BE2C (cell line): ENCODE data around the gene CCDC24.

Experiments used
- DNase-seq: peaks from one replicate; pipeline ENCODE4 v3.0.0-alpha.2; 2020
- H3K27me3 ChIP-seq: fragments of 250-450 bp; sonication (Bioruptor Pico); 2 replicates; pipeline ENCODE4 v1.5.1; 2020; ENCODE audit warnings: mild to moderate bottlenecking
- H3K36me3 ChIP-seq: fragments of 250-450 bp; sonication (Bioruptor Pico); 2 replicates; pipeline ENCODE4 v1.5.1; 2020; ENCODE audit warnings: mild to moderate bottlenecking
- H3K4me1 ChIP-seq: fragments of 250-450 bp; sonication (Bioruptor Pico); 2 replicates; pipeline ENCODE4 v1.5.1; 2020
- H3K4me3 ChIP-seq: 2 replicates; pipeline ENCODE4 v1.5.1; 2011; ENCODE audit warnings: low read depth, low read length
- H3K9me3 ChIP-seq: fragments of 250-450 bp; sonication (Bioruptor Pico); 2 replicates; pipeline ENCODE4 v1.5.1; 2020
- TF ChIP-seq, protein P1 (sequence below): IDR thresholded peaks from 2 replicates; pipeline ENCODE4 v1.5.1; 2012; ENCODE audit warnings: mild to moderate bottlenecking, low read depth, low read length

Gene CCDC24

DNA sequence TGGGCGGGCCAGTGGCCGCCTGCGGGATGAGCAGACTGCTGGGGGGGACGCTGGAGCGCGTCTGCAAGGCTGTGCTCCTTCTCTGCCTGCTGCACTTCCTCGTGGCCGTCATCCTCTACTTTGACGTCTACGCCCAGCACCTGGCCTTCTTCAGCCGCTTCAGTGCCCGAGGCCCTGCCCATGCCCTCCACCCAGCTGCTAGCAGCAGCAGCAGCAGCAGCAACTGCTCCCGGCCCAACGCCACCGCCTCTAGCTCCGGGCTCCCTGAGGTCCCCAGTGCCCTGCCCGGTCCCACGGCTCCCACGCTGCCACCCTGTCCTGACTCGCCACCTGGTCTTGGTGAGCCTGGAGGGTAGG, 10.3 kb upstream of the CCDC24 start:
- H3K27me3 ChIP-seq = no peaks in the 10 kb centered on the region
- no peak for DNase-seq

DNA sequence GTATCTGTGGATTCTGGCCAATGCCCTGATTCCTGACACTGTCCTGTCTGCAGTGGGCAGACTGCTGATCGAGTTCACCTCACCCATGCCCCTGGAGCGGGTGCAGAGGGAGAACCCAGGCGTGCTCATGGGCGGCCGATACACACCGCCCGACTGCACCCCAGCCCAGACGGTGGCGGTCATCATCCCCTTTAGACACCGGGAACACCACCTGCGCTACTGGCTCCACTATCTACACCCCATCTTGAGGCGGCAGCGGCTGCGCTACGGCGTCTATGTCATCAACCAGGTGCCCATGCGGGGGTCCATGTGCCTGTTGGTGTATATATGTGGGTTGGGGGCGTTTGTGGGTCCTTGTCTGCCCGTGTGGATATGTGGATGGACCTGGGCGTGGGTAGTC, 9.8 kb upstream of the CCDC24 start:
- Histone ChIP-seq H3K36me3 (peaks cover 3% of the 10 kb centered on the region), H3K4me3 (no peak overlapping the region), H3K4me1 (no peaks in the 10 kb centered on the region), H3K9me3 (no peaks in the 10 kb centered on the region), H3K27me3 (no peaks in the 10 kb centered on the region)
- TF ChIP-seq, protein P1, sequence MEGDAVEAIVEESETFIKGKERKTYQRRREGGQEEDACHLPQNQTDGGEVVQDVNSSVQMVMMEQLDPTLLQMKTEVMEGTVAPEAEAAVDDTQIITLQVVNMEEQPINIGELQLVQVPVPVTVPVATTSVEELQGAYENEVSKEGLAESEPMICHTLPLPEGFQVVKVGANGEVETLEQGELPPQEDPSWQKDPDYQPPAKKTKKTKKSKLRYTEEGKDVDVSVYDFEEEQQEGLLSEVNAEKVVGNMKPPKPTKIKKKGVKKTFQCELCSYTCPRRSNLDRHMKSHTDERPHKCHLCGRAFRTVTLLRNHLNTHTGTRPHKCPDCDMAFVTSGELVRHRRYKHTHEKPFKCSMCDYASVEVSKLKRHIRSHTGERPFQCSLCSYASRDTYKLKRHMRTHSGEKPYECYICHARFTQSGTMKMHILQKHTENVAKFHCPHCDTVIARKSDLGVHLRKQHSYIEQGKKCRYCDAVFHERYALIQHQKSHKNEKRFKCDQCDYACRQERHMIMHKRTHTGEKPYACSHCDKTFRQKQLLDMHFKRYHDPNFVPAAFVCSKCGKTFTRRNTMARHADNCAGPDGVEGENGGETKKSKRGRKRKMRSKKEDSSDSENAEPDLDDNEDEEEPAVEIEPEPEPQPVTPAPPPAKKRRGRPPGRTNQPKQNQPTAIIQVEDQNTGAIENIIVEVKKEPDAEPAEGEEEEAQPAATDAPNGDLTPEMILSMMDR = no peak
- DNase-seq = no peak

More for the DNA sequence above, 10.3 kb upstream of the CCDC24 start:
- Histone ChIP-seq H3K9me3 (no peaks in the 10 kb centered on the region), H3K4me1 (no peaks in the 10 kb centered on the region), H3K4me3 (no peak overlapping the region), H3K36me3 (peaks cover 8% of the 10 kb centered on the region)
- TF ChIP-seq, protein P1 = no peak

DNA sequence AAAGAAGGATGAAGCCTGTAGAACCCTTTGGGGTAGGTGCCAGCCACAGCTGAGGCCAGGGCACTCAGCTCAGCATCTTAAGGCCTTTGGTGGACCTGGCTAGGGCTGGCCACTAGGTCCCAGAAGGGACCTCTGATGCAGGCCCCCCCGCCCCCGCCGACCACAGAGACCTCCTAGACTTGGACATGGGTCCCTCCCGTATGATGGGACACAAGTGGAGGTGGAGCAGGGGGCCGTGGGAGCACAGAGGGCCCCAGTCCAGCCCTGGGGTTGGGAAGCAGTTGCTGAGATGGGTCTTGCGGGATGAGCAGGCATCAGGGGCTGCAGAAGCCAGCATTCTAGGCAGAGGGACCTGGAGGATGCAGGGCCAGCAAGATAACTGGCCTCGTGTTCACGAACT, 9.2 kb upstream of the CCDC24 start:
- Histone ChIP-seq H3K4me3 (no peak overlapping the region), H3K27me3 (no peaks in the 10 kb centered on the region), H3K9me3 (no peaks in the 10 kb centered on the region), H3K36me3 (no peaks in the 10 kb centered on the region), H3K4me1 (no peaks in the 10 kb centered on the region)
- DNase-seq = no peak
- TF ChIP-seq, protein P1 = no peak

DNA sequence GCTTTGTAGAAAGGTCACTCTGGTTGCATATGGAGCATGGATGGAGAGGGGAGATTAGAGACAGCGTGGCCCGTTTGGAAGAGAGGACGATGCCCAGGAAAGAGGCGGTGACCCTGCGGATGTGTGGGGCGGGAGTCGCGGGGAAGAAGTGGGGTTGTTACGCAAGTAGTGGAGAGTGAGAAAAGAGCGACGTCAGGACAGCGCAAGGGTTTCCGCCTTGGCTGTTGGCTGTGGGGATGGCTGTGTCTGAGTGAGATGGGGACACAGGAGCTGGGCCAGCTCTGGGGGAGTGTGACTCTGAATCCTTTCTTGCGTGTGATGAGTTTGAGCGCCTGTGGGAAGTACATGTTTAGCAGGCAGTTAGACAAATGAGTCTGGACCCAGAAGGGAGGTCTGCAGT, 8.6 kb upstream of the CCDC24 start:
- Histone ChIP-seq H3K4me3 (no peak overlapping the region), H3K4me1 (no peaks in the 10 kb centered on the region), H3K27me3 (no peaks in the 10 kb centered on the region), H3K36me3 (no peaks in the 10 kb centered on the region), H3K9me3 (no peaks in the 10 kb centered on the region)
- TF ChIP-seq, protein P1 = no peak
- DNase-seq = no peak

DNA sequence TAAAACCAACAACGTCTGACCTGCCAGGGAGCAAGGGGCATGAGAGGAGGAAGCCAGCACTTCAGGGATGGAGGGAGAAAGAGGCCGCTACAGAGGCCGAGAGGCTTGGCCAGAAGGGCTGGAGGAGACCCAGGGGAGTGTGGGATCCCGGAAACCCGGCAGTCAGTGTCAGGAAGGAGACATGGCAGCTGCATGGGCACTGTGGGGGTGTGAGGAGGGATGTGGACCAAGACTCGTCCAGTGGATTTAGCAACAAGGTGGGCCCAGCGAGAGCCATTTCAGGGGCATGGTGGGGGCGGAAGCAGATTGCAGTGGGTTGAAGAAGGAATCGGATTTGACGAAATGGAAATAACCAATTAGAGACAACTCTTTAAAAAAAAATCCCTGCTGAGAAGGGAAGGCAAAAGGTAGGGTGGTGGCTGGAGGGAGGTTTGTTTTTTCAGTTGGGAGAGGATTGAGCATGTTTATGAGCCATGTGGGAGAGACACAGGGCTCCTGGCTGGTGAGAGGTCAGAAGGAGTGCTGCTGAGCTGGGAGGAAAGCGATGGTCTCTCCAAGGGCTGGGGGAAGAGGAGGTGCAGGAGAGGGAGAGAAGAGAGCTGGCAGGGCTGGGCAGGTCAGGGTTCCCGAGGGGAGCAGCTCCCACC, 8.0 kb upstream of the CCDC24 start:
- no peaks in the 10 kb centered on the region for H3K36me3 ChIP-seq
- no peaks in the 10 kb centered on the region for H3K9me3 ChIP-seq
- H3K27me3 ChIP-seq = no peaks in the 10 kb centered on the region
- H3K4me1 ChIP-seq = no peaks in the 10 kb centered on the region
- H3K4me3 ChIP-seq = no peak overlapping the region
- TF ChIP-seq, protein P1 = no peak
- no peak for DNase-seq

DNA sequence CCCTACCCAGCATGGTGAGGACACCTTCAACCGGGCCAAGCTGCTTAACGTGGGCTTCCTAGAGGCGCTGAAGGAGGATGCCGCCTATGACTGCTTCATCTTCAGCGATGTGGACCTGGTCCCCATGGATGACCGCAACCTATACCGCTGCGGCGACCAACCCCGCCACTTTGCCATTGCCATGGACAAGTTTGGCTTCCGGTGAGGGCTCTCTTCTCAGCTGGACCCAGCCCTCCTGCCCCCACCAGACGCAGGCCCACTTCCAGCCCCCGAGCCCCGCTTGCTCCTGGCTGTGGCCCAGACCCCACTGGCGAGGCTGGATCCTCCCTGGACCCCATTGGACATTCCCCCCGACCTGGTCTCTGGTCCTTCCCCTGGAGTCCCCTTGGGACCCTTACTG, 6.5 kb upstream of the CCDC24 start:
- no peak overlapping the region for H3K4me3 ChIP-seq
- H3K27me3 ChIP-seq = no peaks in the 10 kb centered on the region
- no peaks in the 10 kb centered on the region for H3K36me3 ChIP-seq
- H3K9me3 ChIP-seq = no peaks in the 10 kb centered on the region
- H3K4me1 ChIP-seq = no peaks in the 10 kb centered on the region
- no peak for DNase-seq
- TF ChIP-seq, protein P1 = no peak
